Esophagus muscularis mucosa (tissue), 4 donors: ENCODE measurements around the gene CDK14.

Experiments
- CTCF ChIP-seq, 3 experiments: fragments of 200-600 bp in 2 of 3; fragments of 450-650 bp in 1 of 3; sonication (generic) in 2 of 3; IDR thresholded peaks; one replicate each; pipeline ENCODE4 v1.5.1; 2017 to 2019; ENCODE audit warnings: antibody characterized with exemption in 3 of 3, mild to moderate bottlenecking in 2 of 3, moderate library complexity in 1 of 3
- EP300 ChIP-seq: sonication (generic); formaldehyde crosslinking; IDR thresholded peaks from one replicate; pipeline ENCODE4 v1.6.1; 2017; ENCODE audit warnings: antibody characterized with exemption
- POLR2A ChIP-seq: fragments of 450-650 bp; IDR thresholded peaks from one replicate; pipeline ENCODE4 v1.6.1; 2017; ENCODE audit warnings: antibody characterized with exemption, moderate library complexity, mild to moderate bottlenecking, low read depth
- POLR2AphosphoS5 ChIP-seq, 2 donors: sonication (generic); formaldehyde crosslinking; IDR thresholded peaks; one replicate each; pipeline ENCODE4 v1.6.1; 2017; ENCODE audit warnings: antibody characterized with exemption in 2 of 2

- no peak for TF ChIP-seq CTCF (IDR thresholded peaks at IDR 0.05)
- no peak for TF ChIP-seq EP300
- TF ChIP-seq POLR2AphosphoS5 (IDR thresholded peaks at IDR 0.05), result no peak
- TF ChIP-seq POLR2A, result no peak
Observed at GRCh38 chr7:90984692-90985091, 388.6 kb downstream of the CDK14 start.
